Measurements from ENCODE around the gene BTN3A1.

GRCh38 chr6:26438000-26438399 lies 35.9 kb downstream of the BTN3A1 start:
- TF ChIP-seq CTCF (conservative IDR thresholded peaks at IDR 0.05 in 1 of 2, IDR thresholded peaks at IDR 0.05 in 1 of 2; ENCODE audit: low read depth in 1 of 2, low read length in 2 of 2) (no peak), EZH2 (IDR thresholded peaks at IDR 0.05; ENCODE audit: low read length, missing control alignments) (no peak)

All from fibroblast of lung (primary cell).